LNCAP (cell line): ENCODE data around the gene ARMS2.

Experiments used
- TF ChIP-seq, protein P1 (sequence below): fragments of 450-650 bp; IDR thresholded peaks from 2 replicates; pipeline ENCODE4 v1.5.1; 2017; ENCODE audit warnings: mild to moderate bottlenecking

ARMS2 gene

DNA sequence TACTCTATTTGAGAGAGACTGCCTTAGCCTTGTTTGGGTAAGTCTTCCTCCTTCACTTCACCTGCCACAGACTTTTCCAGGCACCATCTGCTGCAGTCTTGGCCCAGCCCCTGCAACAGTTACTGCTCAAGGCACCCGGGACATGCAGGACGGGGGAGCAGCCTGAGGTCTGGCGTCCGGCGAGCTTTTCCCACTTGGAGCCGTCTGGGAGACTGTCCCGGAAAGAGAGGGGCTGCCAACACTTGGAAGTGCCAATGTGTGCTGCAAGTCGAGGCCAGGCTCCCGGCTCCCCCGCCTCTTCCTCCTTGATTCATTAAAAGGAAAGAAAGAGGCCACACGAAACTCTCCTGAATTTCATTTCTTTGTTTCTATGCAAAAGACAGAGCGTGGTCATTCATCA lies 20.6 kb downstream of the ARMS2 start:
- TF ChIP-seq, protein P1, sequence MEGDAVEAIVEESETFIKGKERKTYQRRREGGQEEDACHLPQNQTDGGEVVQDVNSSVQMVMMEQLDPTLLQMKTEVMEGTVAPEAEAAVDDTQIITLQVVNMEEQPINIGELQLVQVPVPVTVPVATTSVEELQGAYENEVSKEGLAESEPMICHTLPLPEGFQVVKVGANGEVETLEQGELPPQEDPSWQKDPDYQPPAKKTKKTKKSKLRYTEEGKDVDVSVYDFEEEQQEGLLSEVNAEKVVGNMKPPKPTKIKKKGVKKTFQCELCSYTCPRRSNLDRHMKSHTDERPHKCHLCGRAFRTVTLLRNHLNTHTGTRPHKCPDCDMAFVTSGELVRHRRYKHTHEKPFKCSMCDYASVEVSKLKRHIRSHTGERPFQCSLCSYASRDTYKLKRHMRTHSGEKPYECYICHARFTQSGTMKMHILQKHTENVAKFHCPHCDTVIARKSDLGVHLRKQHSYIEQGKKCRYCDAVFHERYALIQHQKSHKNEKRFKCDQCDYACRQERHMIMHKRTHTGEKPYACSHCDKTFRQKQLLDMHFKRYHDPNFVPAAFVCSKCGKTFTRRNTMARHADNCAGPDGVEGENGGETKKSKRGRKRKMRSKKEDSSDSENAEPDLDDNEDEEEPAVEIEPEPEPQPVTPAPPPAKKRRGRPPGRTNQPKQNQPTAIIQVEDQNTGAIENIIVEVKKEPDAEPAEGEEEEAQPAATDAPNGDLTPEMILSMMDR: no peak

- TF ChIP-seq, protein P1: no peak
These were observed 21.3 kb downstream of the ARMS2 start for GRCh38 chr10:122475591-122476332.

DNA sequence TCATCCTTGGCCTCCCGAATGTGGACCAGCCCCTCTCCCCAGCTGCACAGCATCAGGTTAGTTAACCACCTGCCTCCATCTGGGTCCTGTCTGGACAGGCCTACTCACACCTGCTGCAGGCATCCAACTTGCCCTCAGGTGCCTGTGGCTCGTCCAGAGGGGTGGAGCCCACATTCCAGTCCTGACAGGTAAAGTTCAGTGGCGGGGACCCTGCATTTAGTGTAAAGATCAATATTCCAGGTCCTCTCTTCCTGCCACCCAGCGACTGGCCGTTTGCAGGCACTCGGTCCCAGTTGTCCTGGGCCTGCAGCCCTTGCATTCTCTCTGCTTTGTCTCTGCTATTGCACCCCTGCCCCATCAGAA lies 21.9 kb downstream of the ARMS2 start:
- TF ChIP-seq, protein P1: no peak

GRCh38 chr10:122477436-122477835 lies 23.0 kb downstream of the ARMS2 start:
- TF ChIP-seq, protein P1: no peak

- TF ChIP-seq, protein P1: no peak
These were observed 24.5 kb downstream of the ARMS2 start for GRCh38 chr10:122478971-122479370.

- TF ChIP-seq, protein P1: no peak
These were observed 25.8 kb downstream of the ARMS2 start for GRCh38 chr10:122480146-122480833.

- TF ChIP-seq, protein P1: no peak
These were observed 27.0 kb downstream of the ARMS2 start for GRCh38 chr10:122481296-122482056.
